GM21447 (cell line): ENCODE data around the gene DDX20.

ENCODE experiments used
- ATAC-seq: cut with Tn5 transposase; IDR thresholded peaks from one replicate; pipeline ENCODE4 v1.9.1; 2021; ENCODE audit not compliant: unreplicated experiment

Gene DDX20

DNA sequence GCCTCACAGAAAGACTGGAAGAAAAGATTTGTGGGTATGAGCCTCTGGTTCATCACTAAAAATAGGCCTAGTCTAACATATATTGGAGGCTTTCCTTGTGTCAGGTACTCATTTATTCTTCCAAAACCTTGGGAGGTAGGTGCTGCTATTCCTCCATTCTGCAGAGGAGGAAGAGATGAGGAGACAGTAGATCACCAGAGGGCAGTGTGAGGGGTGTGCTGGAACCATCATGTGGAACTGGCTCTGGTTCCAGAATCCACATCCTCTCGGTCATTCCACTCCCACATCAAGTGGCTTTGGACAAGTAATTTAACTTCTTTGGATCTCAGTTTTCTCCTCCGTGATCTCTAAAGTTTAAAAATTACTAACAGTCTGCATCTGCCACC is 9.1 kb upstream of the DDX20 start:
- ATAC-seq = no peak

DNA sequence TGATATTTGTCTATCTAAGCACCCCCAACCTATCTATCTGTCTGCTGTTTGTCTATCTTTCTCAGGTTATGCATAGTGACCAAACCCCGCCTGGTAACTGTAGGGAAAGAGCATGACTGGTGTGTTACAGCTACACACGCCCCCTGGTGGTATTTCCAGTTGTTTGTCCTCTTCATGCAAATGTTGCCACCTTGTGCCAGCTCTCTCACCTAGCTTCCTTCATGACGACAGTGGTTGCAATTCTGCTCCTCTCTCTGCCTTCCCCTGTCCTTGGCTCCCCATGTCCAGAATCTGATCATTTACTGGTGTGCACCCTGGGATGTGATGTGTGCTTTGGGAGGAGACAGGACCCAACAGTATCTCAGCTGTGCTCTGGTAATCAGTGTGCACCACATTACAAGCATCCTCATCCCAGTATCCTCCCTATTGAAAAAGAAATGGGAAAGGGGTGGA is 8.4 kb upstream of the DDX20 start:
- no peak for ATAC-seq

DNA sequence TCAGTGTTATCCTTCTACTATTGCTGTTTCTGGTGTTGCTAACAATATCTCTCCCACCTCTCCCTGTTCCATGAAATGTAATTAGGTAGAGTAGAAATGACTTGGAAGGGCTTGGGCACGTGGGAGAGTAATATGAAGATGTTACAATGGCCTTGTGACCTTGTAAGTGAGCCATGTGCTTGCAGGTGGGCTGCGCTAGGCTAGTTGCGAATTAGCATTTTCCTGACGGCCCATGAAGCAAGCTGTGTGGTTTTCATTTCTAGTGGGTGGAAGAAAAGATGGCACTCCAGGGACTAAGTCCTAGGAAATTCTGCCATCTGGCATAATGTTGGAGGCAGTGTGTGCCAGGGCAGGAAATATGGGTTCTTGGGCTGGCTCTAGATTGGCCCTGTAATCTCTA is 7.8 kb upstream of the DDX20 start:
- no peak for ATAC-seq

DNA sequence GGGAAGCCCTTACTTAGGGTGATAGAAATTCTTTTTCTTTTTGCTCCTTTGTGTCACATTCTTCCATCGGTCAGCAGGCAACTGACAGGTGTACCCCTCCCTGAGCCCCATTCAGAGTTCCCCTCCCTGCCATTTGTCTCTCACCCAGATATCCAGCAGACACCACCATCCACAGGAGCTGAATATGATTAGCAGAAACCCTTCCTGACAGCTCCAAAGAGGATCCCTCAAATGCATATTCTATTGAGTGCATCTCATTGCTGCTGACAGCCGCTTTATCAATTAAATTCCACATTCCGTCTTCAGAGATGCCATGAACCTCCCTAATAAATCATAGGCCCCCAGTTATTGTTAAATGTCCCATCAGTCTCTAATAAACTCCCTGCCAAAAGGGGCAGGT is 6.1 kb upstream of the DDX20 start:
- no peak for ATAC-seq

DNA sequence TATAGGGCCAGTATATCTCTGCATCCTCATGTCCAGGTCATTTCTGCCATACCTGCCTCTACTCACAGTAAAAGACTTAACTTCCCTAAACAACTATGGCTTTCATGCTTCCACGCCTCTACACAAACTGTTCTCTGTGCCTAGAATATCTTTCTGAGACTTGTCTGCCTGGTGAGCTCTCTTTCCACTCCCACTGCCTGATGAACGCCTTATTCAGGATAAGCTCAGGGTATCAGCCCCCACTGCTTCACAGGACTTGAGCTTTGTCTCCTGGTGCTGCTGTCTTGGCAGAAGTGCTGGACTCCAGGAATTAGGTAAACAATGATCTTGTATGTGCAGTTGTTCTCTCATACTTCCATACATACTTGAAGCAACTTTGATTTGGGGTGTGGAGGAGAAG is 4.8 kb upstream of the DDX20 start:
- ATAC-seq = no peak

DNA sequence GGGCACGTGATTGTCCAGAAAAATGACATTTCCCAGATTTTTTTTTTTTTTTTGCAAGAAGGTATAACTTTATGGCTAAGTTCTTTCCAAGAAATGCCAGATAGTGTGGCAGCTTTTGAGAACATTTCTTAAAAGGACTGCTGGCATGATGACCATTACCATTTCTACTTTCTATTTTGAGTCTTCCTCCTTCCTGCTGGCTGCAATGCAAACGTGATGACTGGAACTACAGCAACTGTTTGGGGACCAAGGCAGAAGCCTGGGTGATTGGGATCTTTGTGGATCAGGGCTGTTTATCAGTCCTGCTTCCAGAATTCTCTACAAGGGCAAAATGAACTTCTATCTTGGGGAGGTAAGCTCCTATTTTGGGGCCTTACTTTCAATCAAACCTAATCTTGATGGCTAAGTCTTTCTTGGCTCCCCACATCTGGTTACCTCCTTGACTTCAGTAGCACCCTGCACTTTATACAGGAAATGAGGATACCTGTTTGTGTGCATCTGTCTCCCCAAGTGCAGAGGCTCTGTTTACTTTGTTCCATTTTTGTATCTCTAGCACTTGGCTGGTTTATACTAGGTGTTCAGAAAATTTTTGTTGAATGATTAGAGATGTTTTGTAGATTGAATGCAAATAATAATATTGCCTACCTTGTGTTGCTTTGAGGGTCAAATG is 3.7 kb upstream of the DDX20 start:
- ATAC-seq = no peak

GRCh38 chr1:111754984-111755330 is 744 bp upstream of the DDX20 start:
- ATAC-seq = peak; percentile 10

DNA sequence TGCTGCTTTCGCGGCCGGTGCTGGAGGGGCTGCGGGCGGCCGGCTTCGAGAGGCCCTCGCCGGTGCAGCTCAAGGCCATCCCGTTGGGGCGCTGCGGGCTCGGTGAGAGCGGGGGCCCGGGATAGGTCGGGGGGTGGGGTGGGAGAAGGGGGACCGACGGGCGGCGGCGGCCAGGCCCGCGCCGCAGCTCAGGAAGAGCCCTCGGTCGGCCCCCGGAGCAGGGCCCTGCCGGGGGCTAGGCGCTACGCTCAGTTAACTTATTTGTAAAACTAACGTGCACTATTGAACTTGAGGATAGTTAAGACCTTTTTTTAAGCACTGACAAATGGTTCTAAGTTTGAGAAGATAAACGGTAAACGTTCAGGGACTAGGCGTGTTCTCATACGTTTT is 418 bp downstream of the DDX20 start:
- ATAC-seq = peak; percentile 6

GRCh38 chr1:111758373-111758772 is 2.7 kb downstream of the DDX20 start:
- ATAC-seq = no peak

- no peak for ATAC-seq
Observed at GRCh38 chr1:111761717-111762116, 6.0 kb downstream of the DDX20 start.

- ATAC-seq = no peak
Observed at GRCh38 chr1:111762332-111762731, 6.6 kb downstream of the DDX20 start.

- no peak for ATAC-seq
Observed at GRCh38 chr1:111768023-111768422, 12.3 kb downstream of the DDX20 start.

DNA sequence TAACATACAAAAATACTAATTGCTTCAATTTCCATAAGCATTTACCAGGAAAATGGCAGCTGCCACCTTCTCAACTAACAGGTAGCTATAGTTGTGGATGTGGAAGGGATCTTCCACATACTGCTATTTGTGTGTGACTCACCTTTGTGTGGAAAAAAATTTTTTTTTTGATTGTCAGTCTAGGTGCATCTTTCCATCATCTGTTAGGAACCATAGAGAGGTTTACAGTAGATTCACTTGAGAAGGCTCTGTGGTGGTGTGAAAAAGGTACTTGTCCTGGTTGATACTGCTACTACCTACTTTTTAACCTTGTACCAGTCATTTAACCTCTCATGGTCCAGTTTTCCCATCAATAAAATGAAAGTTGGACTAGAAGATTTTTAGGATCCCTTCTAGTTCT is 12.9 kb downstream of the DDX20 start:
- ATAC-seq = no peak

DNA sequence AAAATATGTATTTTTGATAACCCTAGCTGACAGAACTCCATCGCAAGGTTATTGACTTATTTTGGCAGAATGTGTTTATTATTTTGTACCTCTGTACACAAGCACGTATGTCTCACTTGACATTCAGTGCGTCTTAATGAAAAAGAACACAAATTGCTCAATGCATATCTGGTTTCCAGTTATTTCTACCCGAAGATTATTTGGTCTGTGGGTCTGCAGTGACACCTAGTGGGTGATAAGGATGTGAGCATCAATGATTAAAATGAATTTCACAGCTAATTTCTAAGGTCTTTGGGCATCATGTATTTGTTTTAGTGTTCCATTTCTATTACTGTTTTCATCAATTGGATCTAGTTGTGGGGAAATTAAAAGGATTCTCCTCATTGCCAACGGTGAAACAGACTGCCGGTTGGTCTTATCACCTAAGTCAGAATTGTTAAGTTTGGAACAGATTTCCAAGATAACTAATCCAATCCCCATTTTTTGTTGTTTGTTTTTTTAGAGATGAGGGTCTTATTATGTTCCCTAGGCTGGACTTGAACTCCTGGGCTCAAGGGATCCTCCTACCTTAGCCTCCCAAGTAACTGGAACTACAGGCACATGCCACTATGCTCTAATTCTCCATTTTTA is 13.9 kb downstream of the DDX20 start:
- ATAC-seq = no peak

DNA sequence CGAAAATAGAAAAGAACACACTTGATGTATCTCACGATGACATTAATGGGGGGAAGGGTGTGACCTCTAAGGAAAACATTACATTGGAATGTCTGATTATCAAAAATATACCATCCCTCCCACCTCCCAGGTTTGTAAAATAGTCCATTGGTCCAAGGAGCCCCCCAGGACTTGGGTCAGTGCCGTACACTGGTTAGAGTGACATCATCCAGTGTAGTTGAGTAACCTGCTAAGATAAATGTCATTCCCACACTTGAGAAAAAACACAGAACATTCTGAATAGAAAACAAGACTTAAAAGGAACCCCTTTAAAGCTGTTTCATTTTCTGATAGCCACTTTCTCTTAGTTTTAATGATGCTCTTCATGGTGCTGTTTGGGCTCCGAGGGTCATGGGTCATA is 15.2 kb downstream of the DDX20 start:
- no peak for ATAC-seq

- ATAC-seq = no peak
Observed at GRCh38 chr1:111775966-111776365, 20.3 kb downstream of the DDX20 start.

DNA sequence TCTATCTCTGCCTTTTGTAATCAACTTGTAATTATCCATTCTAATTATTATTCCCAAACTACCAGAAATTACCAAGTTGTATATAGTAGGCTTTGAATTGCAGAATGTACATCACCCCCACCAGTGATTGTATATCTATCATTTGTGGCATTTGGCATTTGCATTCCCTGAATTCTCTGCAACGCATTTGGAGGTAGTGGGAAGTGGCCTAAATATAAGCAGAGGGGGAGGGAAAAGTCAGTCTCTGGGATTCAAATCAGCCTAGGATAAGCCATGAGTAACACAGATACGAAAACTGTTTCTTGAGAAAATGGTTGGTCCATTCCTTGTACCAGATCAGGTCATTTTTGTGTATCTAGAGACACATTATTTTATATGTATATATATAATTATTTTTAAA is 20.7 kb downstream of the DDX20 start:
- no peak for ATAC-seq

GRCh38 chr1:111776861-111777260 is 21.2 kb downstream of the DDX20 start:
- ATAC-seq = no peak

DNA sequence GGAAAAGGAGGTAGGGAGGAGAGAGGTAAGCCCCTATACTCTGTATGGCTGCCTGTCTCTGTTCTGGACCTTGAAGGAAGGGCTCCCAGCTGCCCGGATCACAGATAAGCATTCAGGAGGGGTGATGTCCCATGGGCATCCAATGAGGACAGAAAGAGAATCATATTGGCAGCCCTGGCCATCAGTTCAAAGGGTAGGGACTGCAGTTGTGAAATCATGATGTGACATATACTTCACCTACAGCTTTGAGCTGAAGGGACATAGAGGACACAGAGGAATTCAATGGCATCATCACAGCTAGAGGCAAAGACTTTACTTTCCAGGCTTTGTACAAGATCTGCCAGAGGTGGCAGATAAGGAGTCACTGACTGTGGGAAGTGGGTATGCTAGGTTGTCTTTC is 21.6 kb downstream of the DDX20 start:
- ATAC-seq = no peak

DNA sequence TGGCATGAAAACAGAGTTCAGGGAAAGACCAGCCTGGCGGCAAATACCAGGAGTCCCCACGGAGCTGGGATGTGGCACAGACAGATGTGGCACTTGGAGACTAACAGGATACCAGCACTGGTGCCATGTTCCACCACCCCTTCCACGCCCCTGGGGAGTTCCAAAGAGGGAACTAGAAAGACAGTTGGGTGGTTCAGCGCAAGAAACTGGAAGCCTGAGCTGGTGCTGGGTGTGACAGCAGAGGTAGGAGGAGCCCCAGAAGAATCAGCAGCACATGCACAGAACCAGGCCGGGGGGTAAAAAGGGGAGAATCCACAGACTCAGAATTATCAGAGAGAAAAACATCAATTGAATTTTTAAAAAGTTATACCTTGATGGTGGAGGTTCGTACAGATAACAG is 22.4 kb downstream of the DDX20 start:
- no peak for ATAC-seq

GRCh38 chr1:111778541-111779051 is 22.9 kb downstream of the DDX20 start:
- ATAC-seq = no peak

DNA sequence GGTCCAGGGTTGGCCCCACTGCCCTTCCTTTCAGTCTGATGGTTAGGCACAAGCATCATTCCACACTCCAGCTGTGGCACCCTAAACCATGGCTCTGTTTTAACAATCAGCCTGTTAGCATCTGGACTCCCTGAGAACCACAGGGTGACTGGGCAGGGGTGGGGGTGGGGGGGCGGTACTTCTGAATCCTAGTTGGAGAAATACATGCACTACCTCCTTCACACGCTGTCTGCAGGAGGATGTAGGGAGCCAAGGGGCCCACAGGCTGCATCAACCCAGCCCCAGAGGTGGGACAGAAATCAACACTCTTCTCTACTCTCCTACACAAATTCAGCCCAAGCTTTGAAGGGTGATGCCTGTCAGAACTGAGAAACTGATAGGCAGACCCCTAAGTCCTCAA is 23.8 kb downstream of the DDX20 start:
- no peak for ATAC-seq
